Prostate gland (tissue), 2 donors: ENCODE measurements around the gene ITIH5. TPM values are rescaled to one million over a fixed set of nuclear protein-coding genes. Genes with fewer than 3 reads are reported as not detected.

Experiments used
- DNase-seq: peaks from one replicate; pipeline ENCODE4 v3.0.0-alpha.2; 2019; ENCODE audit warnings: low spot score
- H3K27ac ChIP-seq, 2 donors: fragments of 200-600 bp; sonication (generic); 2 replicates each; pipeline ENCODE4 v1.5.1; 2017 to 2019
- H3K27me3 ChIP-seq: fragments of 200-600 bp; sonication (generic); replicated peaks from 2 replicates; pipeline ENCODE4 v1.5.1; 2019; ENCODE audit not compliant: insufficient read depth
- H3K36me3 ChIP-seq, 2 donors: fragments of 200-600 bp; sonication (generic); 1 replicate in 1 of 2; 2 replicates in 1 of 2; pipeline versions ENCODE4 v1.5.1 to v1.8.1; 2017 to 2019
- H3K4me1 ChIP-seq: fragments of 200-600 bp; sonication (generic); replicated peaks from 2 replicates; pipeline ENCODE4 v1.5.1; 2019
- H3K4me3 ChIP-seq, 2 donors: fragments of 200-600 bp; sonication (generic); 2 replicates each; pipeline ENCODE4 v1.5.1; 2017 to 2019
- H3K9me3 ChIP-seq: fragments of 200-600 bp; sonication (generic); 2 replicates; pipeline ENCODE4 v1.5.1; 2017
- CTCF ChIP-seq, 4 experiments: fragments of 200-600 bp in 2 of 4; fragments of 450-650 bp in 2 of 4; sonication (generic) in 2 of 4; IDR thresholded peaks; 1 replicate in 3 of 4; 2 replicates in 1 of 4; pipeline ENCODE4 v1.5.1; 2016 to 2019; ENCODE audit warnings: antibody characterized with exemption in 4 of 4, mild to moderate bottlenecking in 2 of 4, moderate library complexity in 2 of 4
- POLR2A ChIP-seq: fragments of 450-650 bp; IDR thresholded peaks from one replicate; pipeline ENCODE4 v1.6.1; 2016; ENCODE audit warnings: antibody characterized with exemption, mild to moderate bottlenecking
- POLR2AphosphoS5 ChIP-seq: sonication (generic); formaldehyde crosslinking; IDR thresholded peaks from one replicate; pipeline ENCODE4 v1.6.1; 2017; ENCODE audit warnings: antibody characterized with exemption
- WGBS: methylation state at CpG from one replicate; pipeline ENCODE4 v1.1.5; 2018; 5-methylcytosine and 5-hydroxymethylcytosine counted together
- intact Hi-C: fragments of 100-400 bp; cut with DNase I; formaldehyde crosslinking; loops from one replicate; pipeline ENCODE4 v1.14.2; 2022
- total RNA-seq, 2 donors: library from RNA; depleted of rRNA; stranded (reverse); fragments of >200 nt; gene quantifications; one replicate each; pipeline ENCODE4 v1.1.0, GENCODE V29; 2016

The ITIH5 gene
- total RNA-seq, 2 donors from 2014 or later, result 13.5 to 42.0 TPM

GRCh38 chr10:7704071-7705016 is 37.6 kb upstream of the ITIH5 start:
- Histone ChIP-seq H3K9me3 (no peaks in the 10 kb centered on the region), H3K27me3 (no peaks in the 10 kb centered on the region), H3K4me3 (no peak overlapping the region), H3K27ac (no peak overlapping the region), H3K36me3 (no peaks in the 10 kb centered on the region), H3K4me1 (no peaks in the 10 kb centered on the region)
- TF ChIP-seq POLR2AphosphoS5, result no peak
- no peak for TF ChIP-seq POLR2A
- TF ChIP-seq CTCF (IDR thresholded peaks at IDR 0.05), result no peak
- 73% methylated on average over 8 of the region's 8 CpGs for WGBS
- no peak for DNase-seq
- intact Hi-C loops, result no loop called here

GRCh38 chr10:7703140-7703539 is 36.4 kb upstream of the ITIH5 start, which contains the start of gene ITIH2:
TSS of gene ITIH2 (plus strand) at chr10:7703316. CDS start at chr10:7703435, 119 bp downstream.
- intact Hi-C loops, result no loop called here
- Histone ChIP-seq H3K36me3 (no peaks in the 10 kb centered on the region), H3K4me1 (no peaks in the 10 kb centered on the region), H3K27me3 (no peaks in the 10 kb centered on the region), H3K4me3 (no peak within 1 kb of the TSS), H3K27ac (no peak within 1 kb of the TSS), H3K9me3 (no peaks in the 10 kb centered on the region)
- no peak for DNase-seq
- TF ChIP-seq CTCF (IDR thresholded peaks at IDR 0.05), result no peak
- no peak for TF ChIP-seq POLR2AphosphoS5
- TF ChIP-seq POLR2A, result no peak
- 33% methylated on average over 4 of the region's 4 CpGs for WGBS

- WGBS, result 79% methylated on average over 4 of the region's 4 CpGs
- no peak overlapping the region for H3K27ac ChIP-seq
- H3K27me3 ChIP-seq, result no peaks in the 10 kb centered on the region
- no peaks in the 10 kb centered on the region for H3K36me3 ChIP-seq
- TF ChIP-seq POLR2A, result no peak
- TF ChIP-seq POLR2AphosphoS5, result no peak
- no peak for TF ChIP-seq CTCF (IDR thresholded peaks at IDR 0.05)
- no peaks in the 10 kb centered on the region for H3K9me3 ChIP-seq
- H3K4me1 ChIP-seq, result no peaks in the 10 kb centered on the region
- intact Hi-C loops, result no loop called here
- H3K4me3 ChIP-seq, result no peak overlapping the region
- no peak for DNase-seq
Observed at GRCh38 chr10:7702288-7702812, 35.6 kb upstream of the ITIH5 start.

DNA sequence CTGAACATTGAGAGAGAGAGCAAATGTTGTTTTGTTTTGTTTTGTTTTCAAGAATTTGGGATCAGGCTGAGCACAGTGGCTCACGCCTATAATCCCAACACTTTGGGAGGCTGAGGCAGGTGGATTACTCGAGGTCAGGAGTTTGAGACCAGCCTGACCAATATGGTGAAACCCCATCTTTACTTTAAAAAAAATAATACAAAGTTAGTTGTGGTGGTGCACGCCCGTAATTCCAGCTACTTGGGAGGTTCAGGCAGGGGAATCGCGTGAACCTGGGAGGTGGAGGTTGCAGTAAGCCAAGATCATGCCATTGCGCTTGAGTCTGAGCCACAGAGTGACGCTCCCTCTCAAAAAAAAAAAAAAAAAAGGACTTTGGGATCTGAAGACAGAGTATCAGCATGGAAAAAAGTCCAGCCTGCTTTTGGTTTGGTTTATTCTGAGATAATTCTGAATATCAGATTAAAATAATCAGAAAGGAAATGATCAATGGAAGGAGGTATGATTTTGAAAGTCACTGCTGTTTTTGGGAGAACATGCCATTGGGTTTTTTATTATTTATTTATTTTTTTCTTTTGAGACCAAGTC is 34.5 kb upstream of the ITIH5 start:
- 84% methylated on average over 8 of the region's 8 CpGs for WGBS
- Histone ChIP-seq H3K9me3 (no peaks in the 10 kb centered on the region), H3K27ac (no peak overlapping the region), H3K27me3 (no peaks in the 10 kb centered on the region), H3K4me1 (no peaks in the 10 kb centered on the region), H3K36me3 (no peaks in the 10 kb centered on the region), H3K4me3 (no peak overlapping the region)
- DNase-seq, result no peak
- TF ChIP-seq POLR2AphosphoS5 (no peak), CTCF (IDR thresholded peaks at IDR 0.05) (no peak), POLR2A (no peak)
- intact Hi-C loops, result no loop called here
